Measurements from ENCODE around the gene PLD4.

- TF ChIP-seq FOXA1 (IDR thresholded peaks at IDR 0.05) (no peak), BHLHE40 (IDR thresholded peaks at IDR 0.05; ENCODE audit: borderline replicate concordance) (no peak), SP1 (IDR thresholded peaks at IDR 0.05) (no peak), HDGF (IDR thresholded peaks at IDR 0.05; ENCODE audit: borderline replicate concordance) (no peak), ARNT (IDR thresholded peaks at IDR 0.05) (no peak), FOXK2 (IDR thresholded peaks at IDR 0.05) (no peak), FOXM1 (IDR thresholded peaks at IDR 0.05; ENCODE audit: borderline replicate concordance) (no peak), CTBP1 (IDR thresholded peaks at IDR 0.05; ENCODE audit: borderline replicate concordance) (no peak)
These were observed 2.7 kb downstream of the PLD4 start for GRCh38 chr14:104927432-104927816.
